ENCODE results near the gene C9orf50.

The C9orf50 gene

DNA sequence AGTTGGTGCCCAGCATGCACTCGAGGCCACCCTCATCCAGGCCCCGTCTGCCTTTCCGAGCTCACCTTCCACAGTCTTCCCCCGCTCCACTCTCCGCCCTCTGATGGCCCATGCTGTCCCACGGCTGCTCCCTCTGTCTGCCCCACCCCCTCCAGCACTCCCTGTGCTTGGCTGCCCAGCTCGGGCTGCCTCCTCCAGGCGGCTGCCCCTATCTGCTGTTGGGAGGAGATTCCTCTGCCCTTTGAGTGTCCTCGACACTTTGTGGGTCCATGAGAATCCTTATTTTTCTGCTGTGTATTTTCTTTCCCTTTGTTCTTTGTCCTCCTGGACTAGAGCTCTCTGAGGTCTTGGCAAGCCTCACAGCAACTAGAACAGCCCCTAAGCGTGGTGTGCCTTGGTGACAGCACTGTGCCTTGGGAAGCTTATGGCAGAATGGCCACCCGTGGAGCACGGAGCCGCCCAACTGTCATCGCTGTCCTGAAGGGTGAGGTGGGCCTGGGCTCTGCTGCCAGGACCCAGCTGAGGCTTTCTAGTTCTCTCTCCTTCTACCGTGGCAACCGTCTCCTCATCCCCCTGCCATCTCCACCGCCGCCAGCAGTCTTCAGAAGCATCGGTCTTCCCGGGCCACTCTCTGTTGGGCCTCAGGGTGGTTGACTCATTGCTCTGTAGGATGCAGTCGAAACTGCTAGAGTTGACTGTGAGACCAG, 10.2 kb upstream of the C9orf50 start:
- no peak for DNase-seq

- no peak for DNase-seq
These were observed 8.4 kb upstream of the C9orf50 start for GRCh38 chr9:129629251-129629820.

DNA sequence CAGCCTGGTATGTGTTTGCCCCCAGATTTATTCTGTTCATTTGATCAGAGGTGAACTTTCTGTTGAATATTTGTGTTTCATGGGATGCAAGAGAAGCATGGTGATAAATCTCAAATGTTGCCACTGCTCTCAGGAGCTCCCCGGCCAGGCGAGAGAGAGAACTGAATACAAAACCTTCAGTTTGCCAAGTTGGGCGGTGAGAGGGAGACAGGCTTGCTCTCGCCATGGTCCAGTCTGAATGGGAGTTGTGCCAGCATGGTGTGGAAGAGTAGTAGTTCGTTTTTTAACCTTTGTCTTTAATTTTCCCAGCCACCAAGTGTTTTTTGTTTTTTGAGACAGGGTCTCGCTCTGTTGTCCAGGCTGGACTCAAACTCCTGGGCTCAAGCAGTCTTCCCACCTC, 7.8 kb upstream of the C9orf50 start:
- no peak for DNase-seq

DNA sequence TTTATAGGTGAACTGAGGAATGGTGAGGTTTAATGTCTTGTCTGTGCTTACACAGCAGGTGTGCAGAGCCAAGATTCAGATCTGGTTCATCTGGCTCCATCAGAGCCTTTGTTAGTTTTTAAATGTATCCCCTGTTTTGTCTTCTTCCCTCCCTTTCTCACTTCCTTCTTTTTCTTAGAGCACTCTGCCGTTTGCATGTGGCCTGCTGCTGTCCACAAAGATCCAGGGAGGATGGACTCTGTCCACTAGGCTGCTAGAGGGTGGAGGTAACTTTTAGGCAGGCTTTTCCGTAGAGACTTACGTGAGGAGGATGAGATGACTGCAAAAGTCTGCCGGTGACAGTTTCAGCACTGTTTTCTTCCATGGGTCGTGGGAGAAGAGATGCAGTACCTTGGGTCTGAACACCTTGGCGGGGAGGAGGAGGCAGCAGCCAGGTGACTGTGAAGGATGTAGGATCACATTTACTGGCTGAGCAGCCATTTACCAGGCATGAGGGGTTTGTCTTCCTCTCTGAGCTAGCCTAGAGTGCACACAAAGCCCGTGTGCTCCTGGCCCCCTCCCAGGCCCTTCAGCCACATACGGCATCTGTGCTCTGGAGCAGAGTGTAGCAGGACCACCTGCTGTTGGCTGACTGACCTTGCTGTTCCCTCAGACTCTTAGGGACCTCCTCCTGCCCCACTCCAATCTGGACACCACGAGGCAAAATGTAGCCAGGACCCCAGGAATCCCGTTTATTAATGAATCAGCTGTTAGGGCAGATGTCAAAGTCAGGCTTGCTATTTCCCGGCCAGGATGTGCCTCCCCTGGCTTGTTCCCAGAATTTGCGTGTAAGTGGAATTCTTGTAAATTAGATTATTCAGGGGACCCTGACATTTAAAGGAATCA, 6.9 kb upstream of the C9orf50 start:
- DNase-seq: no peak

- DNase-seq: no peak
These were observed 5.9 kb upstream of the C9orf50 start for GRCh38 chr9:129626625-129627284.

DNA sequence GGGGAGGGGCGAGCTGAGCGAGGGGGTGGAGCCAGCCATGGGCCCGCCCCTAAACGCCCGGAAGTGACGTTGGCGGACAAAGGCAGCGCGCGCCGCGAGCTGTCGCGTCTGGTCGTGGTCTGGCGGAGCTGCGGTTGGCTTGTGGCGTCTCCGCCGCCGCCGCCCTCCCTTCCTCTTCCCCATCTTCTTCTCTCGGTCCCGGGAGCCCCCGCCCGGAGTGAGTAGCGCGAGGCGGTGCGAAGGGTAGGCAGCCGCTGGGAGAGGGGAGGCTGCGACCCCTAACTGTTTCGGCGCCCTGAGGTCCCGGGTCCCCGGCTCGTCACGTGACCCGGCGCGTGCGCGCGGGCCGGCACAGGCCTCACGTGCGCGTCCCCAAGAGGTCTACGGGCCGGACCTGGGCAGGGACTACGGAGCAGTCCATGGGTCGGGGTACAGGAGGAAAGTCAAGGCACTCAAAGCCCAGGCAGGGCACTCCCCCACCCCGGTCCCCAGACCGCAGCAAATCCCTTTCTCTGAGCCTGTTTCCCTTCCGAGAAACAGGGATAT, 5.3 kb upstream of the C9orf50 start, which contains the start of gene NTMT1:
Gene NTMT1, plus strand, starts transcription at position 85 of the 546 bp plus-strand sequence. CDS start 6,541 bp downstream, outside the sequence.
- DNase-seq: peak; percentile 89 to 95

GRCh38 chr9:129624947-129625346, 4.0 kb upstream of the C9orf50 start:
- no peak for DNase-seq

DNA sequence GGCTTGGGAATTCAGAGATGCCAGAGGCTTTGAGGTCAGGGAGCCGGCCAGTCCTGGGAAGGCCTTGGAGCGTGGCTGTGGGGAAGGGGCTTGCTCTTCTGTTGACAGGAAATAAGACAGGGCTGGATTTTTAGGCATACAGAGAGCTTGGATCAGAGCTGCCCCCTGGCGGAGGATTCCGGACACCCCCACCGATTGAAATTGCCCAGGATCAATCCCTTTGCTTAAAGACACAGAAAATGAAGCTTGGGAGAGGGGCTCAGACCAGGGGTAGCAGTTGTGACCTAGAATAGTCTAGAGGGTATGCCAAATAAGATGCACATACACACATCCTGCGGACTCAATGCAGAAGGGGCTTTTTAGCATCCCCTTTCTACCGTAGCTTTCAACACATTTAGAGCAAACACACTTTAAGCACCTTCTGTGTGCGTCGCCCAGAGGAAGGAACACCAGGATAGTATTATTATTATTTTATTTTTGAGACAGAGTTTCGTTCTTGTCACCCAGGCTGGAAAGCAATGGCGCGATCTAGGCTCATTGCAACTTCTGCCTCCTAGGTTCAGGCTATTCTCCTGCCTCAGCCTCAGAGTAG, 3.4 kb upstream of the C9orf50 start:
- peak; percentile 78 to 79 for DNase-seq

DNA sequence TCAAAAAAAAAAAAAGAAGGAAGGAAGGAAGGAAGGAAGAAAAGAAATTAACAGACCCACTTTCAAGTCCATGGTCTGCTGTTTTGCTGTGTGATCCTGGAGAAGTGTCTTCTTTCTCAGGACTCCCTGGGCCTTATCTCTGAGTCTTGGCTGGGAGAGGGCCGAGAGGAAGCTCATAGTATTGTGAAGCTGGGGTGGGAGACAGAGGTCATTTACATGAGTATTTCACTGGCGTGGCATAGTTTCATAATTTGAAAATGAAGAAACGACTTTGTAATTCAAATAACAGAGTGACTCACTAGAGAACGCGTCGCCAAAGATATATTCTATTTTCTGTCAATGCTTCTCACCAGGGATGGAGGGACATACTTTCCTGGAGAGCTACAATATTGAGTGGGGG, 2.4 kb upstream of the C9orf50 start:
- DNase-seq: no peak

GRCh38 chr9:129619787-129620668, 873 bp downstream of the C9orf50 start:
- no peak for DNase-seq

DNA sequence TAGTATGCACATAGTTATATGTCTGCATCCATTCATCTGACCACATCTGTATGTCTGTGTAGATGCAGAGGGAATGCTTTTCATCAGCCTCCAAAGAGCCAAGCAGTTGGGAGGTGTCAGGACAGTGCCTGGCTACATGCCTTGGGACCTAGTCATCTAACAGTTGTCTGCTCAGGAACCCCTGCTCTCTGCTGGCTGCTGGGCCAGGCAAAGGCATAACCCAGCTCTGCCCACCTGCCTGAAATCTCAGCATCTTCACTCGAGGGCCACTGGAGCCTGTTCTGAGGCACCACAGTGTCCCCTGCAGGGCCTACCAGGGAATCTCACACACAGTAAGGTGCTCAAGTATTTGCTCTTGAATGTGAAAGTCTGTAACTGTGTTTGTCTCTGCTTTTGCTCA, 3.7 kb downstream of the C9orf50 start:
- no peak for DNase-seq

- no peak for DNase-seq
These were observed 5.3 kb downstream of the C9orf50 start for GRCh38 chr9:129615407-129616285.

- DNase-seq: no peak
These were observed 6.0 kb downstream of the C9orf50 start for GRCh38 chr9:129614932-129615331.

GRCh38 chr9:129613520-129614175, 7.3 kb downstream of the C9orf50 start:
- no peak for DNase-seq

GRCh38 chr9:129612815-129613519, 7.9 kb downstream of the C9orf50 start:
- DNase-seq: no peak

DNA sequence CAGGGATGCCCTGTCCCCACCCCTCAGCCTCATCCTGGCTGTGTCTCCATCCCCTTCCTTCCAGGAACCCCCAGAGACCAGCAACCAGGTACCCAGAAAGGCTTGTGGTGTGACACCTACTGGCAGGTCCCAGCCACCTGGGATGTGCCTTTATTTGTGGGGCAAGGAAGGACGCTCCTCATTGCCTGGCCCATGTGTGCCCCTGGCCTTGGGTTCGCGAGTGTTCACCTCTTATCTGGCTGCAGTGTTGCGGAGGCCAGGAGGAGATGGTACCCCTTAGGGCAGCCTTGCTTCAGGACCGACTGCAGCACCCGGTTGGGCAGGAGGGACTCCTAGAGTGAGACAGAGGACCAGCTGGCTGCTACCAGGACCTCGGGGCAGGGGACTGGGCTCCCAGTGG, 8.8 kb downstream of the C9orf50 start:
- DNase-seq: no peak

GRCh38 chr9:129611307-129611800, 9.5 kb downstream of the C9orf50 start:
- DNase-seq: no peak

GRCh38 chr9:129610473-129611306, 10.2 kb downstream of the C9orf50 start:
- DNase-seq: peak; percentile 70 to 74

Measured in stimulated activated CD4-positive, alpha-beta T cell treated with anti-CD3 and anti-CD28 coated beads, Interleukin-2, amount 100 ng/mL, for 48 hours (primary cell).